Activated naive CD8-positive, alpha-beta T cell treated with anti-CD3 and anti-CD28 coated beads, Interleukin-2, amount 10 ng/mL, durations not matched to agents 7 days and 5 days (primary cell): ENCODE data around the gene CHD5. TPM values are rescaled to one million over a fixed set of nuclear protein-coding genes. Genes with fewer than 3 reads are reported as not detected.

Source experiments
- ATAC-seq: fragments of 150-1000 bp; cut with Tn5 transposase; one replicate; pipeline ENCODE4 v1.10.0; 2021; ENCODE audit warnings: low read depth, moderate library complexity
- POLR2A ChIA-PET: fragments of 350-600 bp; sonication (Branson Sonifier 250); formaldehyde crosslinking; loops from one replicate; lab custom pipeline; 2021; ENCODE audit warnings: antibody characterized with exemption; lab: Charles Lee
- DNase-seq: peaks from one replicate; pipeline ENCODE4 v3.0.0; 2021
- H3K27ac Mint-ChIP-seq: one replicate; pipeline ENCODE4 v1.8.0; 2022; ENCODE audit warnings: mild to moderate bottlenecking, mixed read lengths
- H3K27me3 Mint-ChIP-seq: one replicate; pipeline ENCODE4 v1.8.0; 2022; ENCODE audit warnings: mild to moderate bottlenecking, moderate library complexity, mixed read lengths
- H3K36me3 Mint-ChIP-seq: one replicate; pipeline ENCODE4 v1.8.0; 2021; ENCODE audit warnings: mild to moderate bottlenecking, mixed read lengths
- H3K4me1 Mint-ChIP-seq: one replicate; pipeline ENCODE4 v1.8.0; 2021; ENCODE audit warnings: mixed read lengths
- H3K4me3 Mint-ChIP-seq: one replicate; pipeline ENCODE4 v1.8.0; 2022; ENCODE audit warnings: mild to moderate bottlenecking, moderate library complexity, mixed read lengths
- H3K9me3 Mint-ChIP-seq: one replicate; pipeline ENCODE4 v1.8.0; 2021; ENCODE audit warnings: mixed read lengths
- total RNA-seq, 2 experiments: library from RNA; stranded (reverse); gene quantifications; one replicate each; pipeline ENCODE4 v1.2.3, GENCODE V29; 2021

The CHD5 gene
- total RNA-seq, 2 experiments from 2014 or later: 0.23 to 0.61 TPM

DNA sequence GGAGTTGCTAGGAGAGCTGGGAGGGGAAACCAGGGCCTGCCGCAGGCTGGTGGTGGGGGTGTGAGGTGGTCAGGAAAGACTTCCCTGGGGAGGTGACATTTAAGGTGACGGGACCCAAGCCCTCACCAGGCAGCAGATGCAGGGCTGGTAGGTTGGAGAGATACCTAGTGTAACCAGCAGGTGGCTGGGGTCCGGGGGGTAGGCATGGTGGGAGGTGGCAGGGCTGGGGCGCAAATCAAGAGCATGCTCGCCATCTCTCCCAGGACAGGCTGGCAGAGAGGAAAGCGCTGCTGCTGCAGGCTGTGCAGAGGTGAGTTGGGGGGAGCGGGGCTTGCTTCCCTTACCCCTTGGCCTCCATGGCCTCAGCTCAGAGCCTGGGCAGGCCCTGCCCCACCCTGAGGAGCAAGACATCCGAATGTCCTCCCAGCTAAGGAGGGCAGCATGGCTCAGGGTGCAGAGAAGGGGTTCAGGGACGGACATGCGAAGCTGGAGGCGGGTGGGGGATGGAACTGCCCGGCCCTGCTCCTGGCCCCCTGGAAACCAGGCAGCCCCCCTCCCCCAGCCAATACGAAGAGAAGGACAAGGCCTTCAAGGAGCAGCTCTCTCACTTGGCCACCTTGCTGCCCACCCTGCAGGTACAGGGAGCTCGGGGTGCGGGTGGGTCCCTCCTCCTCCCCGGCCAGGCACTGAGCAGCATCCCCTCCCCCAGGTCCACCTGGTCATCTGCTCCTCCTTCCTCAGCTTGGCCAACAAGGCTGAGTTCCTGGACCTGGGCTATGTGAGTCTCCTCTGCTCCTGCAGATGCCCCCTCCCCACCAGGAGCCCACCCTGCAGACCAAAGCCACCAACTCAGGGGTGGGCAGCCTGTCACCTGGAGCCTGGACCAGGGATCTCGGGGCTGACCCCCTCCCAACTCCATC is 29.8 kb upstream of the CHD5 start:
- Mint-ChIP-seq H3K36me3 (no peaks in the 10 kb centered on the region), H3K27me3 (peaks cover 36% of the 10 kb centered on the region), H3K4me3 (peak overlapping the region; percentile 4), H3K9me3 (no peaks in the 10 kb centered on the region), H3K4me1 (peaks cover 8% of the 10 kb centered on the region), H3K27ac (no peak overlapping the region)
- no peak for ATAC-seq
- POLR2A ChIA-PET: no interaction called here
- peak; percentile 46 for DNase-seq

DNA sequence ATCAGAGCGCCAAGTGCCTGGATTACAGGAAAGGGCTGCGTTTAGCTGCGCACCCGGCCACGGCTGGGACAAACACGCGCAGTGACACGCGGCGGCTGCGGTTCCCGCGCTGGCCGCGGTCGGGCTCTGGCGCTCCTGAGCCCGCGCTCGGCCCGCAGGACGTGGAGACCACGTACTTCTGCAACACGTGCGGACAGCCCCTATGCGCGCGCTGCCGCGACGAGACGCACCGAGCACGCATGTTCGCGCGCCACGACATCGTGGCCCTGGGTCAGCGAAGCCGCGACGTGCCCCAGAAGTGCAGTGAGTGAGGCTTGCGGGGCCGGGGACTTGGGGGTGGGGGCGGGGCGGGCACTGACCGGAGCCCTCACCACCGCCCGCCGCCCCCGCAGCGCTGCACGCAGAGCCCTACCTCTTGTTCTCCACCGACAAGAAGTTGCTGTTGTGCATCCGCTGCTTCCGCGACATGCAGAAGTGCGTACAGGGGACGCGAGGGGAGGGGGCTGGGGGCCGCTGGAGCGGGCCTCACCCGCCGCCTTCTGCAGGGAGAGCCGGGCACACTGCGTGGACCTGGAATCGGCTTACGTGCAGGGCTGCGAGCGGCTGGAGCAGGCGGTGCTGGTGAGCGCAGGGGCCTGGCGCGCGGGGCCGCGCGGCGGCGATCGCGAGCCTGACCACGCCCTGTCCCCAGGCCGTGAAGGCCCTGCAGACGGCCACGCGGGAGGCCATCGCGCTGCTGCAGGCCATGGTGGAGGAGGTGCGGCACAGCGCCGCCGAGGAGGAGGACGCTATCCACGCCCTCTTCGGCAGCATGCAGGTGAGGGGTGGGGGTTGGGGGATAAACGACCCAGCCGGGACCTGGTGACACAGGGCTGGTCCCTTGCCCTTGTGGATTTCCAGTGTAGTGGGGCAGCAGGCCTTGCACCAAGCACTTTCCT is 28.9 kb upstream of the CHD5 start:
- Mint-ChIP-seq H3K27me3 (peaks cover 31% of the 10 kb centered on the region), H3K36me3 (no peaks in the 10 kb centered on the region), H3K27ac (no peak overlapping the region), H3K4me3 (peak overlapping the region; percentile 4), H3K9me3 (no peaks in the 10 kb centered on the region), H3K4me1 (peaks cover 9% of the 10 kb centered on the region)
- peak; percentile 55 for DNase-seq
- peak; percentile 32 for ATAC-seq
- POLR2A ChIA-PET: no interaction called here

- no peak overlapping the region for H3K27ac Mint-ChIP-seq
- ATAC-seq (no peak), DNase-seq (no peak)
- H3K9me3 Mint-ChIP-seq: no peaks in the 10 kb centered on the region
- POLR2A ChIA-PET: interaction anchor here (0.5 kb wide), 1 partner anchor 169 kb away, joined by 4 read pairs; no protein-coding TSS in a partner anchor
- peaks cover 9% of the 10 kb centered on the region for H3K4me1 Mint-ChIP-seq
- H3K27me3 Mint-ChIP-seq: peaks cover 28% of the 10 kb centered on the region
- H3K36me3 Mint-ChIP-seq: no peaks in the 10 kb centered on the region
- H3K4me3 Mint-ChIP-seq: no peak overlapping the region
These were observed 27.8 kb upstream of the CHD5 start for GRCh38 chr1:6207921-6208320.

DNA sequence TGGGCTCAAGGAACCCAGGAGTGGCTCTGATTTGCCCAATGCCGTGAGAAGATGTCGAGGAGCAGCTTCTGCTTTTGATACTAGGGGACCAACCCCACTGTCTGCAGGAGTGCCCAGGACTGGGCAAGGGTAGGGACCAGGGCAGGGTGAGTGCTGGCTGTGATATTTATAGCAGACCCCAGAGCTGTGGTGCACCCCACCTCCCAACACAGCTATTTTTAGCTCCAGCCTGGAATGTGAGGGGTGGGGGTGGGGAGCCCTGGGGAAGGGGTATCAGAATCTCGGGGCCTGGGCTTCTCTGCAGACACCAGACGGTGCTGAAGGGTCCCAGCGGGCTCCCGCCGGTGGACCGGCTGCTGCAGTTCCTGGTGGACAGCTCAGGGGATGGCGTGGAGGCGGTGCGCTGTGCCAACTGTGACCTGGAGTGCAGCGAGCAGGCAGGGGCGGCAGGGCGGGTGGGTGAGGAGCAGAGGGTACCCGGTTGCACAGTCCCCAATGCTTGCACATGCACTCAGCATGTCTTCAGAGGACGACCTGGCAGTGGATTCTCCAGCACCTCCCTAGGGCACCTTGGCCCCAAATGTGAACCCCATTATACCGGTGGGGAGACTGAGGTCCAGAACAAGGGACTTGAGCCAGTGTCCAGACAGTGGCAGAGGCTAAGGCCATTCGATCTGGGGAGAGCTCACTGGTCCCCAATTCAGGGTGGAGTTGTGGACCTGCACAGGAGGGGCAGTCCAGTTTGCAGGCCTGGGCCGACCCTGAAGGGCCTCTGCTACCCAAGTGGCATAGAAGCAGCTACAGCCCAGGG is 27.2 kb upstream of the CHD5 start:
- H3K4me3 Mint-ChIP-seq: no peak overlapping the region

GRCh38 chr1:6206520-6206855 is 26.4 kb upstream of the CHD5 start:
- ATAC-seq (no peak), DNase-seq (no peak)
- Mint-ChIP-seq H3K9me3 (no peaks in the 10 kb centered on the region), H3K27me3 (peaks cover 24% of the 10 kb centered on the region), H3K36me3 (no peaks in the 10 kb centered on the region), H3K4me3 (peak overlapping the region; percentile 25), H3K27ac (no peak overlapping the region), H3K4me1 (peaks cover 6% of the 10 kb centered on the region)
- POLR2A ChIA-PET: interaction anchor here (0.6 to 1.1 kb wide), 2 partner anchors 26 to 30 kb away, joined by 3 read pairs; partner anchors contain the start of gene ICMT

More for the DNA sequence above, 27.2 kb upstream of the CHD5 start:
- no peak for DNase-seq
- no peaks in the 10 kb centered on the region for H3K9me3 Mint-ChIP-seq
- ATAC-seq: no peak
- no peaks in the 10 kb centered on the region for H3K36me3 Mint-ChIP-seq
- peaks cover 28% of the 10 kb centered on the region for H3K27me3 Mint-ChIP-seq
- POLR2A ChIA-PET: interaction anchor here (1.1 kb wide), 1 partner anchor 29 kb away, joined by 3 read pairs; the partner anchor contains the start of gene ICMT
- no peak overlapping the region for H3K27ac Mint-ChIP-seq
- H3K4me1 Mint-ChIP-seq: peaks cover 6% of the 10 kb centered on the region

DNA sequence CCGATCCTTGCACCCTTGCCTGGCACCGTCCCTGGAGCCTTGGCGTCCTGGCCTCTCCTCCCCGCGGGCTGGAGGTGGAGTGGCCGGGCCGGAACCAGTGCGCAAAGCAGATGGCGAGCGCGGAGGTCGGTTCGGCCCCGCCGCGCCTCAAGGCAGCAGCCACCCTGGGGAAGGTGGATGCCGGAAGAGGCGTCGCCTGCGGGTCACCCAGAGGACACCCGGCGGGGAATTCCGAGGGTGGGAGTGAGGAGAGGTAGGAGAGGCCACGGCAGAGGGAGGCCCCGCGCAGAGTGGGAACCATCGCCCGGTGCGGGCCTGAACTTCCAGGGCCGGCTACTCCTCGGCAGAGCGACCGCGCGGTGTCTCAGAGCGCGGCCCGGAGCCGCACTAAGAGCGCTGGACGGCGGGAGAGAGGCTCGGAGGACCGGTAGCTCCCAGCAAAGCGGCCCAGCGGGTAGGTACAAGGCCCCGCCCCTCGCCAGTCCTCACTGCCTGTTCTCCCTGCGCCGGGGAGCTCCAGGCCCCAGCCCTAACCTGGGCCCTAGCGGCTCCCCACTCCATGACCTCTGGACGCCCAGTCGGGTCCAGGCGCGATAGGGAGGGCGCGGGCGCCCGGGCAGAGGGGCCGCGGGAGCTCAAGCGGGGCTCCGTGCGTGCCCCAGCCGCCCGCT is 25.9 kb upstream of the CHD5 start, which contains the start of gene RNF207:
Gene RNF207, plus strand, starts transcription at position 271 of the 671 bp plus-strand sequence. CDS start 417 bp downstream, outside the sequence.
- ATAC-seq: peak; percentile 65
- Mint-ChIP-seq H3K36me3 (no peaks in the 10 kb centered on the region), H3K27ac (no peak within 1 kb of the TSS), H3K27me3 (peaks cover 24% of the 10 kb centered on the region), H3K4me1 (peaks cover 6% of the 10 kb centered on the region), H3K4me3 (peak within 1 kb of the TSS; percentile 72), H3K9me3 (no peaks in the 10 kb centered on the region)
- POLR2A ChIA-PET: interaction anchor here (0.6 to 1.1 kb wide), 2 partner anchors 27 to 30 kb away, joined by 3 read pairs; partner anchors contain the start of gene ICMT
- DNase-seq: peak; percentile 66

DNA sequence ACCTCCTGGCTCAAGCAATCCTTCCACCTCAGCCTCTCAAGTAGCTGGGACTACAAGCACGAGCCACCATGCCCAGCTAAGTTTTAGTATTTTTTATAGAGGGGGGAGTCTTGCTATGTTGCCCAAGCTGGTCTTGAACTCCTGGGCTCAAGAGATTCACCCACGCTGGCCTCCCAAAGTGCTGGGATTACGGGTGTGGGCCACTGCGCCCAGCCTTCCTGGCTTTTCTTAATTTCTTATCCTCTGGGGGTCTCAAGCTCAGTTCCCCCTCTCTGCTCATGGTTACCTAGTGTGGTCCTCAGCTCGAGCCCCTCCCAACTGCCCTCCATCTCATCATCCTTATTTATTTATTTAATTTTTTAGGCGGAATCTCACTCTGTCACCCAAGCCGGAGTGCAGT is 22.1 kb upstream of the CHD5 start:
- Mint-ChIP-seq H3K27me3 (peaks cover 7% of the 10 kb centered on the region), H3K9me3 (no peaks in the 10 kb centered on the region), H3K4me3 (no peak overlapping the region), H3K4me1 (peaks cover 29% of the 10 kb centered on the region), H3K27ac (no peak overlapping the region), H3K36me3 (peaks cover 6% of the 10 kb centered on the region)
- POLR2A ChIA-PET: interaction anchor here (0.7 kb wide), 1 partner anchor 78 kb away, joined by 6 read pairs; no protein-coding TSS in a partner anchor
- ATAC-seq (no peak), DNase-seq (no peak)

DNA sequence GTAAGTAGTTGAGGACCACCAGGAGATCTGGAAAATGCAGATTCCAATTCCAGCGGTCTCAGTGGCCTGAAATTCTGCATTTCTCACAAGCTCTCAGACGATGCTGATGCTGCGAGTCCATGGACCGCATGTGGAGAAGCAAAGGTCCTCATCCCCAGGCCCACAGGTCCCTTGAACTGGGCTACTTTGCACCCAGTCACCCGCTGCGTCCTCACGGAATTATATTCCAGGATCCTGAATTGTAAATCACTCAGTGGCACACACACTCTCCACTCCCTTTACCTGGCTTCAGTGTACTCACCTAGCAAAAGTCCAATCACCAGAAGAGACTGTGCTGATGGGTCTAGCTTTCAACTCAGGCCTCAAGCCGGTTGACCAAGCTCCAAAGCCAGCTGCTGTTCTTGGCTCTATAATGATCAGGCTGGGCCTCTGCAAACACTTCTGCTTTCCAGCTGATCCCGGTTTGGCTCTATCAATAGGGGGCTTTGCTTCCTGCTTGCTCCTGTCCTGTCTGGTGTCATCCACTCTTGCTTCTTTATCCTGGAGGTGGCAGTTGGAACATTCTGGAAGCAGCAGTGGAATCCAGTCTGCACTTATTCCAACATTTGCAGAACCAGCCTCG is 20.2 kb upstream of the CHD5 start:
- DNase-seq: no peak
- no peak for ATAC-seq
- POLR2A ChIA-PET: interaction anchor here (0.6 to 1.5 kb wide), 2 partner anchors 36 to 206 kb away, joined by 3 to 4 read pairs; partner anchors contain the start of gene ICMT
- no peaks in the 10 kb centered on the region for H3K27me3 Mint-ChIP-seq
- H3K4me1 Mint-ChIP-seq: peaks cover 33% of the 10 kb centered on the region
- no peaks in the 10 kb centered on the region for H3K9me3 Mint-ChIP-seq
- peak overlapping the region; percentile 87 for H3K27ac Mint-ChIP-seq
- peak overlapping the region; percentile 94 for H3K4me3 Mint-ChIP-seq
- H3K36me3 Mint-ChIP-seq: peaks cover 12% of the 10 kb centered on the region

- no peaks in the 10 kb centered on the region for H3K27me3 Mint-ChIP-seq
- POLR2A ChIA-PET: interaction anchor here (0.6 to 1.5 kb wide), 5 partner anchors 36 to 223 kb away, joined by 3 to 4 read pairs (median 3); partner anchors contain the start of gene ICMT
- peak; percentile 98 for ATAC-seq
- peaks cover 33% of the 10 kb centered on the region for H3K4me1 Mint-ChIP-seq
- H3K9me3 Mint-ChIP-seq: no peaks in the 10 kb centered on the region
- H3K4me3 Mint-ChIP-seq: peak within 1 kb of the TSS; percentile 94
- H3K36me3 Mint-ChIP-seq: peaks cover 12% of the 10 kb centered on the region
- DNase-seq: peak; percentile 92
- H3K27ac Mint-ChIP-seq: peak within 1 kb of the TSS; percentile 87
These were observed 19.4 kb upstream of the CHD5 start, which contains the start of gene RPL22 for GRCh38 chr1:6199298-6200187. RPL22 (minus strand) TSS chr1:6199595; CDS start chr1:6199573, 22 bp downstream.

GRCh38 chr1:6198646-6199297 is 18.7 kb upstream of the CHD5 start:
- DNase-seq: no peak

More at GRCh38 chr1:6198646-6199297, 18.7 kb upstream of the CHD5 start:
- ATAC-seq: peak; percentile 30
- no peaks in the 10 kb centered on the region for H3K9me3 Mint-ChIP-seq
- H3K27me3 Mint-ChIP-seq: no peaks in the 10 kb centered on the region
- H3K4me3 Mint-ChIP-seq: peak overlapping the region; percentile 94
- H3K36me3 Mint-ChIP-seq: peaks cover 12% of the 10 kb centered on the region
- peaks cover 32% of the 10 kb centered on the region for H3K4me1 Mint-ChIP-seq
- peak overlapping the region; percentile 87 for H3K27ac Mint-ChIP-seq
- POLR2A ChIA-PET: interaction anchor here (0.9 to 1.5 kb wide), 4 partner anchors 37 to 224 kb away, joined by 3 to 4 read pairs (median 3); partner anchors contain the start of gene ICMT
